Activated CD8-positive, alpha-beta memory T cell treated with anti-CD3 and anti-CD28 coated beads, Interleukin-2, amount 10 ng/mL, durations not matched to agents 7 days and 5 days (primary cell): ENCODE data around the gene S100B. TPM values are rescaled to one million over a fixed set of nuclear protein-coding genes. Genes with fewer than 3 reads are reported as not detected.

Experiments used
- ATAC-seq: fragments of 150-1000 bp; cut with Tn5 transposase; one replicate; pipeline ENCODE4 v1.10.0; 2021; ENCODE audit warnings: moderate library complexity
- CTCF ChIA-PET: fragments of 350-600 bp; sonication (Branson Sonifier 250); formaldehyde crosslinking; loops from one replicate; lab custom pipeline; 2021; ENCODE audit warnings: antibody characterized with exemption; lab: Charles Lee
- DNase-seq: peaks from one replicate; pipeline ENCODE4 v3.0.0-alpha.2; 2020
- H3K27ac Mint-ChIP-seq: one replicate; pipeline ENCODE4 v1.8.0; 2021; ENCODE audit warnings: mild to moderate bottlenecking, mixed read lengths
- H3K27me3 Mint-ChIP-seq: one replicate; pipeline ENCODE4 v1.8.0; 2021; ENCODE audit warnings: mixed read lengths
- H3K36me3 Mint-ChIP-seq: one replicate; pipeline ENCODE4 v1.8.0; 2021; ENCODE audit warnings: mild to moderate bottlenecking, mixed read lengths
- H3K4me1 Mint-ChIP-seq: one replicate; pipeline ENCODE4 v1.8.0; 2021; ENCODE audit warnings: mixed read lengths
- H3K4me3 Mint-ChIP-seq: one replicate; pipeline ENCODE4 v1.8.0; 2021; ENCODE audit warnings: mild to moderate bottlenecking, moderate library complexity, mixed read lengths
- H3K9me3 Mint-ChIP-seq: one replicate; pipeline ENCODE4 v1.8.0; 2022; ENCODE audit warnings: low read depth, mixed read lengths
- total RNA-seq, 2 experiments: library from RNA; stranded (reverse); gene quantifications; one replicate each; pipeline ENCODE4 v1.2.3, GENCODE V29; 2021

Gene S100B
- total RNA-seq, 2 experiments from 2014 or later: 0.77 to 1.5 TPM

DNA sequence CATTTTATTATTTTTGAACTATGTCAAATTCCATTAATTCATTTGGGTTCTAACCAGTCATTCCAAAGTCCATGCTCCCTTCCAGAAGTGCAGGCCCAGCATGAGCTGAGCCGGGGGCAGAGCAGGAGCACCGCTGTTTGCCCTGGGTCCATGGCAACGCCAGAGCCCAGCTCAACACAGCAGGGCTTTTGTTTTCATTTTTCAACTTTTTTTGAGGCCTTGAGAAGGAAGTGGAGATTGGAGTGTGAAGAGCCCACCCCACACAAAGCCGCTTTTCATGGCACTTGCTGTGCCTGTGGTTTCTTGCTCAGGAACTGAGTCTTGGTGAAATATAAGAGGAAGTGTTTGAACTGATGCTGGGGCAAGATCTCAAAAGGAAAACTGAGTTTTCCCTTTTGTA, 17.3 kb upstream of the S100B start:
- peaks cover 13% of the 10 kb centered on the region for H3K36me3 Mint-ChIP-seq
- peak overlapping the region; percentile 81 for H3K27ac Mint-ChIP-seq
- H3K27me3 Mint-ChIP-seq: no peaks in the 10 kb centered on the region
- H3K4me3 Mint-ChIP-seq: peak overlapping the region; percentile 4
- peaks cover 29% of the 10 kb centered on the region for H3K4me1 Mint-ChIP-seq
- peak; percentile 90 for ATAC-seq
- peak; percentile 73 for DNase-seq
- CTCF ChIA-PET: interaction anchor here (1.1 to 5.4 kb wide), 4 partner anchors 13 to 159 kb away, joined by 3 to 30 read pairs (median 6); partner anchors contain the start of gene PRMT2
- peaks cover 9% of the 10 kb centered on the region for H3K9me3 Mint-ChIP-seq

GRCh38 chr21:46621457-46622182, 16.7 kb upstream of the S100B start:
- peaks cover 26% of the 10 kb centered on the region for H3K4me1 Mint-ChIP-seq
- peak overlapping the region; percentile 81 for H3K27ac Mint-ChIP-seq
- H3K27me3 Mint-ChIP-seq: no peaks in the 10 kb centered on the region
- H3K9me3 Mint-ChIP-seq: peaks cover 9% of the 10 kb centered on the region
- DNase-seq (no peak), ATAC-seq (peak; percentile 61)
- CTCF ChIA-PET: interaction anchor here (1.1 to 5.4 kb wide), 5 partner anchors 14 to 159 kb away, joined by 3 to 30 read pairs (median 5); partner anchors contain the start of genes PRMT2 and S100B
- H3K36me3 Mint-ChIP-seq: peaks cover 12% of the 10 kb centered on the region
- H3K4me3 Mint-ChIP-seq: no peak overlapping the region

- DNase-seq (no peak), ATAC-seq (no peak)
- H3K36me3 Mint-ChIP-seq: peaks cover 9% of the 10 kb centered on the region
- CTCF ChIA-PET: interaction anchor here (1.5 to 5.4 kb wide), 5 partner anchors 15 to 252 kb away, joined by 3 to 30 read pairs (median 5); partner anchors contain the start of genes PRMT2 and S100B
- H3K9me3 Mint-ChIP-seq: peaks cover 6% of the 10 kb centered on the region
- H3K4me1 Mint-ChIP-seq: peaks cover 20% of the 10 kb centered on the region
- H3K4me3 Mint-ChIP-seq: no peak overlapping the region
- H3K27ac Mint-ChIP-seq: no peak overlapping the region
- peaks cover 3% of the 10 kb centered on the region for H3K27me3 Mint-ChIP-seq
Measured at GRCh38 chr21:46620846-46621245, 16.0 kb upstream of the S100B start.

DNA sequence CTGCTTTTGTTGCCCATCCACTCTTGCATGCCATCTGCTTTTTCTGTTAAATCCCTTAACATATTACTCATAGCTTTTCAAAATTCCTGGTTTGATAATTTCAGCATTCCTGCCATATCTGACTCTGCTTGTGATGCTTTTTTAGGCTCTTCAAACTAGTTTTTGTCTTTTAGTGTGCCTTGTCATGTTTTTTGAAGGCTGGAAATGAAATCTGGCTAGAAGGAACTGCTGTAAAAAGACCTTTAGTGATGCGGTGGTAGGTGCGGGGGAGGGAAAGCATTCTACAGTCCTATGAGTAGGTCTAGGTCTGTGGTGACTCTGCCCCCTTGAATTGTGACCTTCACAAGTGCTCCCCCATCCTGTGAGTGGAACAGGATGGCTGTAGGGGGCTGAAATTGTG, 15.0 kb upstream of the S100B start:
- H3K27ac Mint-ChIP-seq: no peak overlapping the region
- H3K36me3 Mint-ChIP-seq: peaks cover 3% of the 10 kb centered on the region
- H3K27me3 Mint-ChIP-seq: peaks cover 10% of the 10 kb centered on the region
- H3K4me1 Mint-ChIP-seq: peaks cover 20% of the 10 kb centered on the region
- DNase-seq (no peak), ATAC-seq (no peak)
- CTCF ChIA-PET: interaction anchor here (1.5 to 5.4 kb wide), 2 partner anchors 16 to 251 kb away, joined by 3 to 30 read pairs; partner anchors contain the start of gene PRMT2
- H3K9me3 Mint-ChIP-seq: no peaks in the 10 kb centered on the region
- H3K4me3 Mint-ChIP-seq: no peak overlapping the region

DNA sequence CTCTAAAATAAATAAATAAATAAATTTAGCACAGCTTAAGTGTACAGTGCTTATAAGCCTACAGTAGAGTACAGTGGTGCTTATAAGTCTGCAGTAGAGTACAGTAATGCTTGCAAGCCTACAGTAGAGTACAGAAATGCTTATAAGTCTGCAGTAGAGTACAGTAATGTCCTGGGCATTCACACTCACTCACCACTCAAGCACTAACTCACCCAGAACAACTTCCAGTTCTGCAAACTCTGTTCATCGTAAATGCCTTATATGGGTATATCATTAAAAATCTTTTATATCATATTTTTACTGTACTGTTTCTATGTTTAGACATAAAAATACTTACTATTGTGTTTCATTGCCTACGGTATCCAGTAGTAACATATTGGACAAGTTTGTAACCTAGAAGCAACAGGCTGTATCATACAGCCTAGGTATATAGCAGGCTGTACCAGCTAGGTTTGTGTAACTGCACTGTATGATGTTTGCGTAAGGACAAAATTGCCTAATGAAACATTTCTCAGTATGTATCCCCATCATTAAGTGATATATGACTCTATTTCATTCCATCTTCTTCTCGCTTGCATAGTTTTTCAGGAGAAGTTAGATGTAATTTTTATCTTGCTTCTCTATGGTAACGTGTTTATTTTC, 14.0 kb upstream of the S100B start:
- peaks cover 20% of the 10 kb centered on the region for H3K4me1 Mint-ChIP-seq
- H3K36me3 Mint-ChIP-seq: peaks cover 3% of the 10 kb centered on the region
- H3K9me3 Mint-ChIP-seq: no peaks in the 10 kb centered on the region

DNA sequence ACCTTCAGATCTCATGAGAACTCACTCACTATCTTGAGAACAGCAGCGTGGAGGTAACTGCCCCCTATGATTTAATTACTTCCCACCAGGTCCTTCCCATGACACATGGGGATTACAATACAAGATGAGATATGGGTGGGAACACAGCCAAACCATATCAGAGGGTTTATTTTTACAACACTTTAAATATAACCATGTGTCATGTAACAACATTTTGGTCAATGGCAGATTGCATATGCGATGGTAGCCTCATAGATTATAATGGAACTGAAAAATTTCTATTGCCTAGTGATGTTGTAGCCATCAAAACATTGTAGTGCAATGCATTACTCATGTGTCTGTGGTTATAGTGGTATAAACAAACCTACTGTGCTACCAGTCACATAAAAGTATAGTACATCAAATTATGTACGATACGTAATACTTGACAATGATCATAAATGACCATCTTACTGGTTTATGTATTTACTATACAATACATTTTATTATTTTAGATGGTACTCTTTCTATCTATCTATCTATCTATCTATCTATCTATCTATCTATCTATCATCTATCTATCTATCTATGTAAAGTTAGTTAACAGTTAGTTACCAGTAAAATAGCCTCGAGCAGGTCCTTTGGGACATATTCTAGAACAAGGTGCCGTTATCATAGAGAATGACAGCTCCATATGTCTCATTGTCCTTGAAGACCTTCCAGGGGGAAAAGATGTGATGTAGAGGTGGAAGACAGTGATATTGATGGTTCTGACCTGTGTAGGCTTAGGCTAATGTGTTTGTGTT, 12.6 kb upstream of the S100B start:
- H3K4me3 Mint-ChIP-seq: no peak overlapping the region
- peaks cover 13% of the 10 kb centered on the region for H3K4me1 Mint-ChIP-seq
- H3K9me3 Mint-ChIP-seq: no peaks in the 10 kb centered on the region
- H3K36me3 Mint-ChIP-seq: peaks cover 3% of the 10 kb centered on the region
- peaks cover 15% of the 10 kb centered on the region for H3K27me3 Mint-ChIP-seq
- no peak overlapping the region for H3K27ac Mint-ChIP-seq
- ATAC-seq (no peak), DNase-seq (no peak)
- CTCF ChIA-PET: interaction anchor here (0.6 to 5.4 kb wide), 2 partner anchors 18 to 58 kb away, joined by 4 to 30 read pairs; partner anchors contain the start of gene PRMT2

More for the DNA sequence above, 14.0 kb upstream of the S100B start:
- DNase-seq (no peak), ATAC-seq (no peak)
- H3K27me3 Mint-ChIP-seq: peaks cover 15% of the 10 kb centered on the region
- CTCF ChIA-PET: interaction anchor here (0.6 to 5.4 kb wide), 2 partner anchors 17 to 35 kb away, joined by 3 to 30 read pairs; partner anchors contain the start of gene PRMT2
- H3K27ac Mint-ChIP-seq: no peak overlapping the region
- no peak overlapping the region for H3K4me3 Mint-ChIP-seq

DNA sequence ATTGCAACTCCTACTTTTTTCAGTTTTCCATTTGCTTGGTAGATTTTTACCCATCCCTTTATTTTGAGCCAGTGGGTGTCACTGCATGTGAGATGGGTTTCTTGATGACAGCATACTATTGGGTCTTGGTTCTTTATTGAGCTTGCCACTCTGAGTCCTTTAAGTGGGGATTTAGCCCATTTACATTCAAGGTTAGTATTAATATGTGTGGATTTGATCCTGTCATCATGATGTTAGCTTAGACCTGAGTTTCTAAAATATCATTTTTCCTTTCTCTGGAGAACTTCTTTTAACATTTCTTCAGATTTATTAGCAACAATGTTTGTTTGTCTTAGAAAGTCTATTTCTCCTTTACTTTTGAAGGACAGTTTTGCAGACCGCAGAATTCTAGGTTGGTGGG, 11.8 kb upstream of the S100B start:
- Mint-ChIP-seq H3K4me1 (peaks cover 4% of the 10 kb centered on the region), H3K36me3 (peaks cover 3% of the 10 kb centered on the region), H3K9me3 (no peaks in the 10 kb centered on the region), H3K4me3 (no peak overlapping the region), H3K27me3 (peaks cover 15% of the 10 kb centered on the region), H3K27ac (no peak overlapping the region)
- ATAC-seq: no peak
- CTCF ChIA-PET: no interaction called here
- DNase-seq: no peak

DNA sequence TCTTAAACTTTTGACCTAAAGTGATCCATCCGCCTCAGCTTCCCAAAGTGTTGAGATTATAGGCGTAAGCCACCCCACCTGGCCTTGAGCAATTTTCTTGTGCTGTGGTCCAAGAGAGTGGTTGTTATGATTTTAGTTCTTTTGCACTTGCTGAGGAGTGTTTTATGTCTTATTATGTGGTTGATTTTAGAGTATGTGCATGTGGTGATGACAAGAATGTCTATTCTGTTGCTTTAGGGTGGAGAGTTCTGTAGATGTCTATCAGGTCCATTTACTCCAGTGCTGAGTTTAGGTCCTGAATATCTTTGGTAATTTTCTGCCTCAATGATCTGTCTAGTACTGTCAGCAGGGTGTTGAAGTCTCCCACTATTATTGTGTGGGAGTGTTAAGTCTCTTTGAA, 11.2 kb upstream of the S100B start:
- Mint-ChIP-seq H3K9me3 (no peaks in the 10 kb centered on the region), H3K27ac (no peak overlapping the region), H3K4me3 (no peak overlapping the region), H3K27me3 (peaks cover 15% of the 10 kb centered on the region), H3K36me3 (peaks cover 3% of the 10 kb centered on the region), H3K4me1 (no peaks in the 10 kb centered on the region)
- CTCF ChIA-PET: no interaction called here
- ATAC-seq: no peak
- no peak for DNase-seq

DNA sequence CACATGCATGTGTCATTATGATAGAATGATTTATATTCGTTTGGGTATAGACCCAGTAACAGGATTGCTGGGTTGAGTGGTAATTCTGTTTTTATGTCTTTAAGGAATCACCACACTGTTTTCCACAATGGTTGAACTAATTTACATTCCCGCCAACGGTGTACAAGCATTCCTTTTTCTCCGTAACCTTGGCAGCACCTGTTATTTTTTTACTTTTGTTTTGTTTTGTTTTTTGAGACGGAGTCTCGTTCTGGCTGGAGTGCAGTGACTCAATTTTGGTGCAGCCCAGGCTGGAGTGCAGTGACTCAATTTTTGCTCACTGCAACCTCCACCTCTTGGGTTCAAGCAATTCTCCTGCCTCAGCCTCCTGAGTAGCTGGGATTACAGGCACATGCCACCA, 8.5 kb upstream of the S100B start:
- H3K4me1 Mint-ChIP-seq: peaks cover 14% of the 10 kb centered on the region
- CTCF ChIA-PET: no interaction called here
- H3K4me3 Mint-ChIP-seq: no peak overlapping the region
- H3K27me3 Mint-ChIP-seq: peaks cover 15% of the 10 kb centered on the region
- no peak overlapping the region for H3K27ac Mint-ChIP-seq
- no peak for ATAC-seq
- no peaks in the 10 kb centered on the region for H3K9me3 Mint-ChIP-seq
- peaks cover 6% of the 10 kb centered on the region for H3K36me3 Mint-ChIP-seq
- no peak for DNase-seq

DNA sequence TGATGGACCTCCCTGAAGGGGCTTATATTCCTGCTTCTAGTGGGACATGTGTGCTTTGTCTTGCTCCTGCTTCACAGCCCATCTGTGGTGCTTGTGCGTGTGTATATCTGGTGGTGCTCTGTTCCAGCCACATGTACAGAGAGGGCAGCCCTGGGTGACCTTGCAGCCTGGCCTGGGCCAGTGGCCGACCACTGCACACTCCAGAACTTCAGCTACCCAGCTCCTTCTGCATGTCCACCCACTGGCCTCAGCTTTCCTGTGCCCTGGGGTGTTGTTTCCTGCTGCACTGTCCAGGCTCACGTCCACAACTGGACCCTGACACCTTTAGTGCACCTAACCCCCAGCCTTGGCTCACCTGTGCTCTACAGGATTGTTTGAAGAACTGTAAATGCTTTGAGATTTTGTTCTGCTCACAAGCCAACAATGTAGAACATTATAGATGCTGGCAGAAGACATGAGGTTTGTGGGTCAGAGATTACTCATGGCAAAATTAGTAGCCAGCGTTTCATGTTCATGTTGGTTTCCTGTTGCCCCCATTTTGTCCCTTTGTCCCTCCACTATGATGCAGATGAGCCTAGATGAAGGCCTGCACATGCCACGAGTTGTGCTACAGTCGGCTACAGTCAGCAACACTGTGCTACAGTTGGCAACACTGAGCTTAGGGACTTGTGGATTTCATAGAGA, 5.3 kb upstream of the S100B start:
- Mint-ChIP-seq H3K4me3 (no peak overlapping the region), H3K36me3 (peaks cover 3% of the 10 kb centered on the region), H3K4me1 (peaks cover 39% of the 10 kb centered on the region), H3K9me3 (no peaks in the 10 kb centered on the region), H3K27ac (no peak overlapping the region), H3K27me3 (peaks cover 8% of the 10 kb centered on the region)
- ATAC-seq: no peak
- DNase-seq: no peak
- CTCF ChIA-PET: no interaction called here

- H3K4me3 Mint-ChIP-seq: no peak overlapping the region
- peaks cover 44% of the 10 kb centered on the region for H3K4me1 Mint-ChIP-seq
- H3K27me3 Mint-ChIP-seq: no peaks in the 10 kb centered on the region
- H3K9me3 Mint-ChIP-seq: no peaks in the 10 kb centered on the region
- H3K36me3 Mint-ChIP-seq: peaks cover 3% of the 10 kb centered on the region
- CTCF ChIA-PET: no interaction called here
- no peak overlapping the region for H3K27ac Mint-ChIP-seq
- no peak for ATAC-seq
- no peak for DNase-seq
Measured at GRCh38 chr21:46608672-46609111, 3.8 kb upstream of the S100B start.

DNA sequence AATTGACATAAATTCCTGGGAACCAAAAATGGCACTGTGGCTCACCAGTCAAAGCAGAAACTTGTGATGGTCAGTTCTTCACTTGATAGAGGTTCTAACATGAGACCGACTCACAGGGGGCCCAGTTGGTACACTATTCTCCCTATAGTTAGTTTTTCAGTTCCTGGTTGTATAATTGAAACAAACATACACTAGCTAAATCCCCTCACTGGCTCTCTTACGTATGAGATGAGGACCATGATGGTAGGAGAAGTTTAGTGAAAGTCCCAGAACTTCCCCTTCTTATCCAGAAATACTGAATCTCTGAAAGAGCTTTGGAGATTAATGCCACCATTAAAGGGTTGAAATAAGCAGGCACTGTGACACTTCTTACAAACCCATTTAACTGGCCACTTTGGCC, 2.8 kb upstream of the S100B start:
- H3K36me3 Mint-ChIP-seq: peaks cover 3% of the 10 kb centered on the region
- ATAC-seq (no peak), DNase-seq (no peak)
- H3K9me3 Mint-ChIP-seq: no peaks in the 10 kb centered on the region
- no peaks in the 10 kb centered on the region for H3K27me3 Mint-ChIP-seq
- no peak overlapping the region for H3K27ac Mint-ChIP-seq
- CTCF ChIA-PET: interaction anchor here (0.7 kb wide), 1 partner anchor 10 kb away, joined by 3 read pairs; no protein-coding TSS in a partner anchor
- no peak overlapping the region for H3K4me3 Mint-ChIP-seq
- peaks cover 44% of the 10 kb centered on the region for H3K4me1 Mint-ChIP-seq
